PFSK-1 (cell line): ENCODE data around the gene PITRM1.

Source experiments
- FOXP2 ChIP-seq: optimal IDR thresholded peaks from 2 replicates; pipeline ENCODE3; 2011; ENCODE audit warnings: borderline replicate concordance, control low read depth, inconsistent platforms; ENCODE audit not compliant: insufficient read depth; ENCODE audit errors: extremely low read length, extremely low read depth
- POLR2AphosphoS5 ChIP-seq: IDR thresholded peaks from 2 replicates; pipeline ENCODE4 v1.6.1; 2012; ENCODE audit warnings: low read depth, mild to moderate bottlenecking, control low read depth, low read length, moderate library complexity
- SIN3A ChIP-seq: IDR thresholded peaks from 2 replicates; pipeline ENCODE4 v1.6.1; 2012; ENCODE audit warnings: mild to moderate bottlenecking, low read length, moderate library complexity, borderline replicate concordance; ENCODE audit not compliant: insufficient read depth
- TF ChIP-seq, protein P1 (sequence below), 2 experiments: IDR thresholded peaks; 2 replicates each; pipeline versions ENCODE4 v1.6.1 to v1.8.0; 2011 to 2012; ENCODE audit warnings: low read depth in 2 of 2, low read length in 2 of 2, control low read depth in 1 of 2, inconsistent platforms in 1 of 2, mild to moderate bottlenecking in 1 of 2, moderate library complexity in 1 of 2; ENCODE audit not compliant: insufficient read depth in 1 of 2

DNA sequence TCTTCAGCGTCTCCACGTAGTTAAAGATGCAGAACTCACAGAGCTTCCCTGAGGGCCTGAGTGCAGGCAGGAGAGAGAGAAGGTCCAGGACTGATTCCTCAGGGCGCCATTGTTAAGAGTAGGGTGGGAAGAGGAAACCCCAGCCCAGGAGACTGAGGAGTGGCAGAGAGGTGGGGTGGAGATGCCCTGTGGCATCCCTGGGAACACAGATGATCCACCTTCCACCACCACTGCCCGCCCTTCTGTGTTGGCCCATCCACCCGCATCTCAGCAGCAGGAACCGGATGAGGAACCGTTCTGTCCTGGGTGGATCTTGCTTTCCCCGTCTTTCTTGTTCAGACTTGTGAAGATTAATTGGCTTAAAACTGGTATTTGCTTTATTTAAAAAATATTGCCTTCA is 56.9 kb downstream of the PITRM1 start:
- TF ChIP-seq SIN3A (no peak), POLR2AphosphoS5 (no peak; the same call in 1 of the 2 replicates), FOXP2 (no peak)
- TF ChIP-seq, protein P1, sequence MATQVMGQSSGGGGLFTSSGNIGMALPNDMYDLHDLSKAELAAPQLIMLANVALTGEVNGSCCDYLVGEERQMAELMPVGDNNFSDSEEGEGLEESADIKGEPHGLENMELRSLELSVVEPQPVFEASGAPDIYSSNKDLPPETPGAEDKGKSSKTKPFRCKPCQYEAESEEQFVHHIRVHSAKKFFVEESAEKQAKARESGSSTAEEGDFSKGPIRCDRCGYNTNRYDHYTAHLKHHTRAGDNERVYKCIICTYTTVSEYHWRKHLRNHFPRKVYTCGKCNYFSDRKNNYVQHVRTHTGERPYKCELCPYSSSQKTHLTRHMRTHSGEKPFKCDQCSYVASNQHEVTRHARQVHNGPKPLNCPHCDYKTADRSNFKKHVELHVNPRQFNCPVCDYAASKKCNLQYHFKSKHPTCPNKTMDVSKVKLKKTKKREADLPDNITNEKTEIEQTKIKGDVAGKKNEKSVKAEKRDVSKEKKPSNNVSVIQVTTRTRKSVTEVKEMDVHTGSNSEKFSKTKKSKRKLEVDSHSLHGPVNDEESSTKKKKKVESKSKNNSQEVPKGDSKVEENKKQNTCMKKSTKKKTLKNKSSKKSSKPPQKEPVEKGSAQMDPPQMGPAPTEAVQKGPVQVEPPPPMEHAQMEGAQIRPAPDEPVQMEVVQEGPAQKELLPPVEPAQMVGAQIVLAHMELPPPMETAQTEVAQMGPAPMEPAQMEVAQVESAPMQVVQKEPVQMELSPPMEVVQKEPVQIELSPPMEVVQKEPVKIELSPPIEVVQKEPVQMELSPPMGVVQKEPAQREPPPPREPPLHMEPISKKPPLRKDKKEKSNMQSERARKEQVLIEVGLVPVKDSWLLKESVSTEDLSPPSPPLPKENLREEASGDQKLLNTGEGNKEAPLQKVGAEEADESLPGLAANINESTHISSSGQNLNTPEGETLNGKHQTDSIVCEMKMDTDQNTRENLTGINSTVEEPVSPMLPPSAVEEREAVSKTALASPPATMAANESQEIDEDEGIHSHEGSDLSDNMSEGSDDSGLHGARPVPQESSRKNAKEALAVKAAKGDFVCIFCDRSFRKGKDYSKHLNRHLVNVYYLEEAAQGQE (IDR thresholded peaks at IDR 0.05; ENCODE audit: insufficient read depth in 1 of 2, low read depth in 2 of 2, low read length in 2 of 2), result no peak
